RCC 7860 (cell line): ENCODE data around the gene LAMP5.

ENCODE experiments used
- DNase-seq: peaks from one replicate; pipeline ENCODE4 v3.0.0-alpha.2; 2015; ENCODE audit warnings: low spot score
- FAIRE-seq: peaks from 2 replicates; lab custom pipeline; 2012; peaks lifted over from hg19 to GRCh38; lab: Jason Lieb, UNC

Gene LAMP5

GRCh38 chr20:9499126-9499899 lies 15.1 kb upstream of the LAMP5 start:
- no peak for DNase-seq
- FAIRE-seq = no peak

GRCh38 chr20:9500121-9500520 lies 14.3 kb upstream of the LAMP5 start:
- DNase-seq = no peak

GRCh38 chr20:9501473-9501872 lies 12.9 kb upstream of the LAMP5 start:
- no peak for DNase-seq
- no peak for FAIRE-seq

More at GRCh38 chr20:9500121-9500520, 14.3 kb upstream of the LAMP5 start:
- FAIRE-seq = no peak

GRCh38 chr20:9503526-9504245 lies 10.7 kb upstream of the LAMP5 start:
- FAIRE-seq (no peak), DNase-seq (no peak)

DNA sequence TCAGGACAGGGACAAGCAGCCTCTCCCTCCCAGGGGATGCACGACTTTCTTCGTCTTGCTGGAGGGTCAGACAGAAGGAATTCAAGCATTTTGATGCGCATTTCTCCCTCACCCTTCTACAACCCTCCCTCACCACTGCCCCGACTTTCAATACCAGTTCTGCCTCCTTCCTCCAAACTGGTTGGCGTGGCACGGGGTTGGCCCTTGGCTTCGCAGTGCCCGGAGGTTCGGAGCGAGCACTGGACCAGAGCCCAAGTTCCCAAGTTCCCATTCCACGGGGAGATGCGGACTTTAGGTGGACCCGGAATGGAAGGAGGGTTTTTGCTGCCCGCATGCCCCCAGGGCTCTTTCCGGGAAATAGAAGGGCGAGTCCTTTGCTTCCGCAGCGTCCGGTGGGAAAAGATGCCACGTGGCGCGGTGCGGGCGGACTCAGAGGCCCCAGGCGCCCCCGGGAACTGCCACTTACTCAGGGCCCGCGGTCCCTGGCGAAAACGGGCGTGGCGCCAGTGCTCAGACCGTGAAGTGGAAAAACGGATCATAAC lies 8.0 kb upstream of the LAMP5 start:
- no peak for FAIRE-seq
- DNase-seq = no peak

GRCh38 chr20:9506964-9507369 lies 7.4 kb upstream of the LAMP5 start:
- DNase-seq = no peak
- no peak for FAIRE-seq

DNA sequence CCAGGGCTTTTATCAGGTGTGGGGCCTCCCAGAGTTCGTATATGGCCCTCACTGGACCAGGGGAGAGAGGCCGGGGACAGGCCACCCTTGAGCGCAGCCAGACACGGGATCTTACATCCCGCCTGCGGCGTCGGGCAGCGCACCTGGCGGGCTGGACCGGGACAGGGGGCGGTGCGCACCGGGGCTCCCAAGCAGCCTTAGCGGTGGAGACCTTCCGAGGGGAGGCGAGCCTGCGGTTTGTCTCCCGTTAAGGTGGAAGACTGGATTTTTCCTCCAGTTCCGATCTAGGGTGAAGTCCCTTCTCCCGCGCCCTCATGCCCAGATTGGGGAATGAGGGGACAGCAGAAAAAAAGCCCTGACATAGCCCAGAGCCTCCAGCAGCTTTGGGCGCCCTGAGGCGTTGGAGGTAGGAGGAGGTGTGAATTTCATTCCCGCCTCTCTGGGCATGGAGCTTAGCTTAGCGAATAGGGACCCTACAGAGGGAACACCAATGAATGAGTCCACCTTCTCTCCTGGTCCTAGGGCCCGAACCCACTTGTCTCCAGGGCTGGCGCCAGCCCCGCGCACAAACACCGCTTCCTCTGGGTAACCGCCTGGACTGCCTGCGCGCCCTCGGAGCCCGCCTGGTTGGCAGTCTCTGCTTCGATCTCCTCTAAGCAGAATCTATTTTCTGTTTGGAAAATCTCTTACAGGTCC lies 6.7 kb upstream of the LAMP5 start:
- FAIRE-seq = no peak
- no peak for DNase-seq

DNA sequence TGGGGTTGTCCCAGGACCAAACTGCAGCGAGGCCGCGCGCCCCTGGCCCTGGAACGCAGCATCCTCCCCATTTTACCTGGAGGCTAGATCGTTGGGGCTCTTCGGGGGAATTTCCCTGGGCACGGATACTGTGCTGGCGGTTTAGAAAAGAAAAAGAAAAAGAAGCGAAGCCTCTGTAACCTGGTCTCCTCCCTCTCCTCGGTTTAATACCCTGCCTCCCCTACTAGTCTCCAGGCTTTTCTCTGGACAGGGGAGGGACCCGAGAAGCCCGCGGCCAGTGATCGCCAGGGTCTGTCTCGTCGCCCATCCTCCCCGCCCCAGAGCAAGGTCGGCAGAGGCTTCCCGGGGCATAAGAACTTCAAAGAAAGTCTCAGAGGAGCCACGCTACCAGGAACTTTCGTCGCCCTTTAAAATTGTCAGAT lies 6.1 kb upstream of the LAMP5 start:
- FAIRE-seq = no peak
- no peak for DNase-seq

GRCh38 chr20:9508696-9509178 lies 5.7 kb upstream of the LAMP5 start:
- FAIRE-seq = no peak
- no peak for DNase-seq

- DNase-seq (no peak), FAIRE-seq (no peak)
Observed at GRCh38 chr20:9509246-9509645, 5.1 kb upstream of the LAMP5 start.

DNA sequence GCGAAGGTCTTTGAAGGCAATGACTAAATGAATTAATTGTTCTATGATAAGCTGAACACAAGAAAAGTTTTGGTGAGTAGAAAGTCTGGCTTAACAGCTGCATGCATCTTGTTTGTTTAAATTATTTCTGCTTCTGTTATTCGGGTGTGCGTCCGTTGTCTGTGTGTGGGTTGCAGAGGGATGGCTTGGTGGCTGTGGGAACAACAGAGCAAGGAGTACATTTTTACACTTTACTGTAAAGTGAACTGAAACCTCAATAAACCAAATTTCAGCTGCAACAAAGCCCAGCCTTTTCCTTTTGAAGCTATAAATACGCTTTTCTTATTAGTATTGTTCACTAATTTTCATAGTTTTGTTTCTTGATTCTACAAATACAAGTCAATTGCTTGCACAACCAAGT lies 3.5 kb upstream of the LAMP5 start:
- no peak for FAIRE-seq

GRCh38 chr20:9514072-9514460 lies 324 bp upstream of the LAMP5 start:
- FAIRE-seq = no peak
- DNase-seq = no peak

More for the DNA sequence above, 3.5 kb upstream of the LAMP5 start:
- no peak for DNase-seq

DNA sequence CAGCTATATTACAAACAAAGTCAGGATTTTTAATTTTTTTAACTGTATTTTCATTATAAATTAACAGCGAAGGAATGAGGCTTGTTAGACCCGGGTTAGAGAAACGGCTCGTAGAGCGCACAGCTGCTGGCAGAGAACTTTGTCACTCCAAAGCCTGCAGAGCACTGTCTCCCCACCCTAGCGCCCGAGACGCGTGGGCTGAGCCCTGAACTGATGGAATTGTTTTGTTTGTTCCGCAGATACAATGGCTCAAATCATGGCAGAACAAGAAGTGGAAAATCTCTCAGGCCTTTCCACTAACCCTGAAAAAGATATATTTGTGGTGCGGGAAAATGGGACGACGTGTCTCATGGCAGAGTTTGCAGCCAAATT lies 810 bp downstream of the LAMP5 start:
- DNase-seq = no peak
- FAIRE-seq = no peak

- FAIRE-seq (no peak), DNase-seq (no peak)
Observed at GRCh38 chr20:9515741-9516233, 1.4 kb downstream of the LAMP5 start.

DNA sequence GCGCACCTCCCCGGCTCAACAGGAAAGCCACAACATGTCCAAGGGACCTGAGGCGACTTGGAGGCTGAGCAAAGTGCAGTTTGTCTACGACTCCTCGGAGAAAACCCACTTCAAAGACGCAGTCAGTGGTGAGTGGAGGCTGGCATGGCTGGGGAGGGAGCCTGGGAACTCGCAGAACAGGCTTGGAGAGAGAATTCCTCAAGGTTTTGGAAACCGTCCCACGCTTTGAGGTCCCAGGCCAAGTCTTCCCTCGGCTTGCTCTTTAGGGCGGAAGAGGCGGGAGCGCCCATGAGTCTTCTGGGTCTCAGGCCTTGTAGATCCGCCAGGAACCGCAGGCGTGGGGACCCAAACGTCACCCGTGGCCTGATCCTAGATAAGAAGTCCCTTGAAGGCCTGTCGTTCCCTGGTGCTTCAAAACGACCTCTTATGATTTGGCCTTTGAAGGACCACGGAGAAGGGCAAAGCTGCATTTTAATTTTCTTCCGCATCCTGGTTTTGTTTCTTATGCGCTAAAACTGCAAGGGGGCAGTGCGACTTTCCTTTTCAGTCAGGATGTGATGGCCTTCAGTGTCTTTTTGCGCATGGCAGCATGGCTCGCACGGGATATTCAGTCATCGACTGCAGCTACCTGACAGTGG lies 2.0 kb downstream of the LAMP5 start:
- DNase-seq (no peak), FAIRE-seq (no peak)

DNA sequence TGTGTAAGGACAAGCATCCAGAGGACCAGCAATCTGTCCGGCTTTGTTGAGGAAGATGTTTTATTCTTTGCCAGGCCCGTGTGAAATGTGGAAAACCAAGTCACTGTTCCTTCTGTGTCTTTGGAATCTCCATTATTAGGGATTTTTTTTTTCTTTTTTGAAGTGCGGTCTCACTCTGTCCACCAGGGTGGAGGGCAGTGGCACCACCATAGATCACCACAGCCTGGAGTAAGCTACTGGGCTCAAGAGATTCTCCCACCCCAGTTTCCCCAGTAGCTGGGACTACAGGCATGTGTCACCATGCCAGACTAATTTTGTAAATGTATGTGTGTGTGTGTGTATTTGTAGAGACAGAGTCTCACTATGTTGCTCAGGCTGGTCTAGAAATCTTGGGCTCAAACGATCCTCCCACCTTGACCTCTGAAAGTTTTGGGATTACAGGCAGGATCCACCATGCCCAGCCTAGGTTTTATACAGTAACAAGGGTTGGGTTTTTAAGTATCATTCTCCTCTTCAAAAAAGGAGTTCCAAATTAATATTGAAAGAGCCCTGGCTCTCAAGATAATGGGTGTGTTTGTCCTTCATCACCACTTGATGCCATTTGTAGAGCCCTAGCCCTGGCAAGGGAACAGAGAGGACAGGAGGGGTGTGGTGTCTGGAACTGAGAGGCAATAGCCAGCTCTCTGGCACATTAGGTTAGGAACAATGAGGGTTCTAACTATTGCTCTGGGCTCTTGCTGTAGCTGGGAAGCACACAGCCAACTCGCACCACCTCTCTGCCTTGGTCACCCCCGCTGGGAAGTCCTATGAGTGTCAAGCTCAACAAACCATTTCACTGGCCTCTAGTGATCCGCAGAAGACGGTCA lies 3.1 kb downstream of the LAMP5 start:
- no peak for DNase-seq
- no peak for FAIRE-seq

GRCh38 chr20:9518576-9519175 lies 4.3 kb downstream of the LAMP5 start:
- FAIRE-seq (no peak), DNase-seq (no peak)

DNA sequence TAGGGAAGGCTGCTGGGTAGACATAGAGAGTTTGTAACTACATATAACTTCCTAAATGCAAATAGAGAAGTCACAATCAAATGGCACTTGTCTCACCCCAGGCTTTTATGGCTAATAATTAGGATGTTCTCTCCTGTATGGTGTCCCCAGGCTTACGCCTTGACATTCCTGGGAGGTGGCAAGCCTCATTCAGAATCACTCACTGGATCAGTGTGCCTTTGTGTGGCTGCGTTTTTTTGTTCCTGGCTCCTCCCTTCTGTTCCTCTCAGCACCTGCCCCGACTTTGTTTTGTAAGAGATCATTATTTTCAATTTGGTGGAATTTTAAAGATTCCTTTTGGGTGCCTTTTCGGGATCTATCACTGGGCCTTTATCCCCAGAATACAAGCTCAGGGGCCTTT lies 5.7 kb downstream of the LAMP5 start:
- FAIRE-seq (no peak), DNase-seq (no peak)

- no peak for FAIRE-seq
- DNase-seq = no peak
Observed at GRCh38 chr20:9523636-9524035, 9.2 kb downstream of the LAMP5 start.
